WTC11 (cell line): ENCODE results near the gene MNS1. TPM values are rescaled to one million over a fixed set of nuclear protein-coding genes. Genes with fewer than 3 reads are reported as not detected.
"Not testable (repeated sequence)": the region's sequence is repeated elsewhere in the genome, so short reads cannot be mapped to it uniquely, and the experiment has no call there.

ENCODE experiments used
- ATAC-seq: fragments of 200-7000 bp; cut with Tn5 transposase; 2 replicates; pipeline ENCODE4 v1.10.0; 2021; ENCODE audit warnings: mild to moderate bottlenecking, moderate library complexity
- CTCF ChIA-PET: fragments of 300-600 bp; sonication (Branson Sonifier 250); formaldehyde crosslinking; loops from one replicate; lab custom pipeline; 2021; ENCODE audit warnings: antibody characterized with exemption; lab: Charles Lee
- POLR2A ChIA-PET: fragments of 350-600 bp; sonication (Branson Sonifier 250); formaldehyde crosslinking; loops from one replicate; lab custom pipeline; 2021; ENCODE audit warnings: antibody characterized with exemption; lab: Charles Lee
- DNase-seq: peaks from one replicate; pipeline ENCODE4 v3.0.0; 2021; ENCODE audit warnings: low spot score
- H3K27ac Mint-ChIP-seq: 2 replicates; pipeline ENCODE4 v1.8.0; 2021; ENCODE audit warnings: mixed read lengths
- H3K27me3 Mint-ChIP-seq: 2 replicates; pipeline ENCODE4 v1.8.0; 2021; ENCODE audit warnings: low read depth, mild to moderate bottlenecking, moderate library complexity, mixed read lengths
- H3K36me3 Mint-ChIP-seq: 2 replicates; pipeline ENCODE4 v1.8.0; 2021; ENCODE audit warnings: mixed read lengths
- H3K4me1 Mint-ChIP-seq: 2 replicates; pipeline ENCODE4 v1.8.0; 2022; ENCODE audit warnings: mixed read lengths
- H3K4me3 Mint-ChIP-seq: 2 replicates; pipeline ENCODE4 v1.8.0; 2021; ENCODE audit warnings: mild to moderate bottlenecking, moderate library complexity, mixed read lengths
- H3K9me3 Mint-ChIP-seq: 2 replicates; pipeline ENCODE4 v1.8.0; 2021; ENCODE audit warnings: mixed read lengths
- AFF4 ChIP-seq: sonication (generic); formaldehyde crosslinking; IDR thresholded peaks from 2 replicates; pipeline ENCODE4 v1.8.1; 2023; ENCODE audit warnings: mild to moderate bottlenecking, missing genetic modification reagents, borderline replicate concordance
- E2F5 ChIP-seq: sonication (generic); formaldehyde crosslinking; IDR thresholded peaks from 2 replicates; pipeline ENCODE4 v1.8.1; 2022; ENCODE audit warnings: mild to moderate bottlenecking, moderate library complexity, missing genetic modification reagents
- EMX1 ChIP-seq: fragments of 250-450 bp; sonication (Bioruptor Pico); IDR thresholded peaks from 2 replicates; pipeline ENCODE4 v1.8.0; 2021; ENCODE audit warnings: mild to moderate bottlenecking
- GABPB1 ChIP-seq: sonication (generic); formaldehyde crosslinking; IDR thresholded peaks from 2 replicates; pipeline ENCODE4 v1.8.1; 2023; ENCODE audit warnings: mild to moderate bottlenecking, missing genetic modification reagents
- GTF2I ChIP-seq: fragments of 250-450 bp; sonication (Bioruptor Pico); conservative IDR thresholded peaks from 2 replicates; pipeline ENCODE4 v1.4.0; 2021; ENCODE audit warnings: mild to moderate bottlenecking
- HMGA2 ChIP-seq: fragments of 250-450 bp; sonication (Bioruptor Pico); IDR thresholded peaks from 2 replicates; pipeline ENCODE4 v1.4.0; 2021; ENCODE audit warnings: mild to moderate bottlenecking, moderate library complexity
- MXD4 ChIP-seq: fragments of 250-450 bp; sonication (Bioruptor Pico); IDR thresholded peaks from 2 replicates; pipeline ENCODE4 v1.8.0; 2021; ENCODE audit warnings: mild to moderate bottlenecking, moderate library complexity, borderline replicate concordance
- STAT6 ChIP-seq: sonication (generic); formaldehyde crosslinking; conservative IDR thresholded peaks from 2 replicates; pipeline ENCODE4 v1.8.1; 2023; ENCODE audit warnings: mild to moderate bottlenecking, low read depth, missing genetic modification reagents, moderate library complexity
- TCF7 ChIP-seq: sonication (generic); formaldehyde crosslinking; IDR thresholded peaks from 2 replicates; pipeline ENCODE4 v1.8.0; 2022; ENCODE audit warnings: mild to moderate bottlenecking, low read depth, missing genetic modification reagents, moderate library complexity
- ZBTB21 ChIP-seq: sonication (generic); formaldehyde crosslinking; IDR thresholded peaks from 2 replicates; pipeline ENCODE4 v1.8.1; 2023; ENCODE audit warnings: mild to moderate bottlenecking, missing genetic modification reagents, borderline replicate concordance
- ZNF138 ChIP-seq: sonication (generic); formaldehyde crosslinking; conservative IDR thresholded peaks from 2 replicates; pipeline ENCODE4 v1.8.1; 2022; ENCODE audit warnings: mild to moderate bottlenecking, moderate library complexity, missing genetic modification reagents
- ZNF281 ChIP-seq: sonication (generic); formaldehyde crosslinking; IDR thresholded peaks from 2 replicates; pipeline ENCODE4 v1.8.0; 2023; ENCODE audit warnings: mild to moderate bottlenecking, missing genetic modification reagents
- ZNF317 ChIP-seq: sonication (generic); formaldehyde crosslinking; IDR thresholded peaks from 2 replicates; pipeline ENCODE4 v1.8.1; 2023; ENCODE audit warnings: low read depth, mild to moderate bottlenecking, moderate library complexity, missing genetic modification reagents, borderline replicate concordance
- ZNF396 ChIP-seq: fragments of 250-450 bp; sonication (Bioruptor Pico); IDR thresholded peaks from 2 replicates; pipeline ENCODE4 v1.8.0; 2021; ENCODE audit warnings: mild to moderate bottlenecking, moderate library complexity, borderline replicate concordance
- total RNA-seq: library from RNA; stranded (reverse); gene quantifications from 3 replicates; pipeline ENCODE4 v1.2.3, GENCODE V29; 2021

MNS1 gene
- total RNA-seq, 1 experiment from 2014 or later: 4.4 TPM

- no peak for TF ChIP-seq TCF7 (CRISPR knock-in tag)
- TF ChIP-seq ZNF281: no peak
- no peak for TF ChIP-seq STAT6 (CRISPR knock-in tag)
- no peak for TF ChIP-seq ZNF138 (CRISPR knock-in tag)
- no peak for TF ChIP-seq EMX1 (CRISPR knock-in tag)
Measured at GRCh38 chr15:56410721-56411120, 54.2 kb downstream of the MNS1 start (continued).

GRCh38 chr15:56399209-56399608 is 65.7 kb downstream of the MNS1 start:
- peaks cover 13% of the 10 kb centered on the region for H3K4me1 Mint-ChIP-seq

GRCh38 chr15:56397325-56397724 is 67.6 kb downstream of the MNS1 start:
- ATAC-seq: peak; percentile 64; the same call in 1 of the 2 replicates
- CTCF ChIA-PET: interaction anchor here (0.6 kb wide), 1 partner anchor 845 kb away, joined by 3 read pairs; no protein-coding TSS in a partner anchor

More at GRCh38 chr15:56399209-56399608, 65.7 kb downstream of the MNS1 start:
- DNase-seq, H3K27ac Mint-ChIP-seq, POLR2A ChIA-PET, H3K4me3 Mint-ChIP-seq, CTCF ChIA-PET, H3K27me3 Mint-ChIP-seq, ATAC-seq: not testable (repeated sequence)
- Mint-ChIP-seq H3K36me3 (peaks cover 67% of the 10 kb centered on the region), H3K9me3 (peaks cover 66% of the 10 kb centered on the region)

GRCh38 chr15:56394909-56395308 is 70.0 kb downstream of the MNS1 start:
- no peak overlapping the region for H3K4me3 Mint-ChIP-seq
- H3K27me3 Mint-ChIP-seq: no peaks in the 10 kb centered on the region
- peaks cover 32% of the 10 kb centered on the region for H3K36me3 Mint-ChIP-seq
- TF ChIP-seq AFF4 (CRISPR knock-in tag): no peak
- TF ChIP-seq HMGA2 (CRISPR knock-in tag): no peak
- no peak for TF ChIP-seq EMX1 (CRISPR knock-in tag)
- no peak for TF ChIP-seq GABPB1 (CRISPR knock-in tag)
- no peak for TF ChIP-seq MXD4 (CRISPR knock-in tag)
- no peak for TF ChIP-seq E2F5
- TF ChIP-seq GTF2I (CRISPR knock-in tag): no peak
- TF ChIP-seq ZNF396 (CRISPR knock-in tag): no peak
- no peak for TF ChIP-seq ZBTB21
- no peak for TF ChIP-seq ZNF317 (CRISPR knock-in tag)
- H3K4me1 Mint-ChIP-seq: peaks cover 13% of the 10 kb centered on the region
- H3K9me3 Mint-ChIP-seq: peaks cover 25% of the 10 kb centered on the region
- ChIA-PET POLR2A (no interaction called here), CTCF (no interaction called here)
- no peak overlapping the region for H3K27ac Mint-ChIP-seq
- ATAC-seq (no peak), DNase-seq (no peak)

More at GRCh38 chr15:56397325-56397724, 67.6 kb downstream of the MNS1 start:
- Mint-ChIP-seq H3K36me3 (peaks cover 53% of the 10 kb centered on the region), H3K9me3 (peaks cover 48% of the 10 kb centered on the region), H3K4me1 (peaks cover 13% of the 10 kb centered on the region), H3K27ac (peak overlapping the region; percentile 46)
- POLR2A ChIA-PET, H3K4me3 Mint-ChIP-seq, H3K27me3 Mint-ChIP-seq, DNase-seq: not testable (repeated sequence)
